ENCODE measurements around the gene MRPL41. TPM values are rescaled to one million over a fixed set of nuclear protein-coding genes. Genes with fewer than 3 reads are reported as not detected.

The MRPL41 gene
- total and polyA plus RNA-seq, 2 of the 13 experiments (the other 11 are each of a cell fraction or from before 2014, with no cell fraction given) = 20.9 to 54.0 TPM

- TF ChIP-seq ZSCAN5A (CRISPR knock-in tag; IDR thresholded peaks at IDR 0.05; ENCODE audit: borderline replicate concordance) = no peak
- TF ChIP-seq ATRX (CRISPR knock-in tag; IDR thresholded peaks at IDR 0.05; ENCODE audit: borderline replicate concordance) = no peak
- TF ChIP-seq ISL2 (CRISPR knock-in tag; IDR thresholded peaks at IDR 0.05) = peak; percentile 61; the same call in 1 of the 2 replicates
- TF ChIP-seq GATAD1 (CRISPR knock-in tag; IDR thresholded peaks at IDR 0.05) = peak; percentile 94
- no peak for TF ChIP-seq ZFYVE20 (CRISPR knock-in tag; IDR thresholded peaks at IDR 0.05; ENCODE audit: borderline replicate concordance, low read depth)
- TF ChIP-seq NFE2L1 (CRISPR knock-in tag; IDR thresholded peaks at IDR 0.05; ENCODE audit: borderline replicate concordance) = no peak
- TF ChIP-seq ZNF703 (CRISPR knock-in tag; IDR thresholded peaks at IDR 0.05; ENCODE audit: borderline replicate concordance) = no peak
- TF ChIP-seq NBN (conservative IDR thresholded peaks at IDR 0.05) = no peak
- peak; percentile 100 for TF ChIP-seq NR2C2 (CRISPR knock-in tag; IDR thresholded peaks at IDR 0.05; ENCODE audit: borderline replicate concordance)
- TF ChIP-seq, protein P1, sequence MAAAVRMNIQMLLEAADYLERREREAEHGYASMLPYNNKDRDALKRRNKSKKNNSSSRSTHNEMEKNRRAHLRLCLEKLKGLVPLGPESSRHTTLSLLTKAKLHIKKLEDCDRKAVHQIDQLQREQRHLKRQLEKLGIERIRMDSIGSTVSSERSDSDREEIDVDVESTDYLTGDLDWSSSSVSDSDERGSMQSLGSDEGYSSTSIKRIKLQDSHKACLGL (CRISPR knock-in tag; IDR thresholded peaks at IDR 0.05) = peak; percentile 50; the same call in 1 of the 2 replicates
- peak; percentile 98 for TF ChIP-seq ZFX (CRISPR knock-in tag; IDR thresholded peaks at IDR 0.05; ENCODE audit: low read depth)
- TF ChIP-seq, protein P2, sequence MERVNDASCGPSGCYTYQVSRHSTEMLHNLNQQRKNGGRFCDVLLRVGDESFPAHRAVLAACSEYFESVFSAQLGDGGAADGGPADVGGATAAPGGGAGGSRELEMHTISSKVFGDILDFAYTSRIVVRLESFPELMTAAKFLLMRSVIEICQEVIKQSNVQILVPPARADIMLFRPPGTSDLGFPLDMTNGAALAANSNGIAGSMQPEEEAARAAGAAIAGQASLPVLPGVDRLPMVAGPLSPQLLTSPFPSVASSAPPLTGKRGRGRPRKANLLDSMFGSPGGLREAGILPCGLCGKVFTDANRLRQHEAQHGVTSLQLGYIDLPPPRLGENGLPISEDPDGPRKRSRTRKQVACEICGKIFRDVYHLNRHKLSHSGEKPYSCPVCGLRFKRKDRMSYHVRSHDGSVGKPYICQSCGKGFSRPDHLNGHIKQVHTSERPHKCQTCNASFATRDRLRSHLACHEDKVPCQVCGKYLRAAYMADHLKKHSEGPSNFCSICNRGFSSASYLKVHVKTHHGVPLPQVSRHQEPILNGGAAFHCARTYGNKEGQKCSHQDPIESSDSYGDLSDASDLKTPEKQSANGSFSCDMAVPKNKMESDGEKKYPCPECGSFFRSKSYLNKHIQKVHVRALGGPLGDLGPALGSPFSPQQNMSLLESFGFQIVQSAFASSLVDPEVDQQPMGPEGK (CRISPR knock-in tag; IDR thresholded peaks at IDR 0.05) = no peak; the same call in 1 of the 2 replicates
- peak; percentile 63; the same call in 1 of the 2 replicates for TF ChIP-seq NKX3-1 (CRISPR knock-in tag; IDR thresholded peaks at IDR 0.05)
- no peak for TF ChIP-seq ZNF746 (CRISPR knock-in tag; IDR thresholded peaks at IDR 0.05)
- TF ChIP-seq RCOR2 (CRISPR knock-in tag; IDR thresholded peaks at IDR 0.05) = no peak
- no peak for TF ChIP-seq SCMH1 (CRISPR knock-in tag; IDR thresholded peaks at IDR 0.05; ENCODE audit: borderline replicate concordance)
- no peak for TF ChIP-seq ZNF710 (CRISPR knock-in tag; IDR thresholded peaks at IDR 0.05; ENCODE audit: borderline replicate concordance)
- no peak for TF ChIP-seq ZNF264 (CRISPR knock-in tag; IDR thresholded peaks at IDR 0.05)
- peak; percentile 71; the same call in 1 of the 2 replicates for TF ChIP-seq ZNF274 (CRISPR knock-in tag; IDR thresholded peaks at IDR 0.05)
- no peak for TF ChIP-seq ZNF224 (CRISPR knock-in tag; IDR thresholded peaks at IDR 0.05)
- peak; percentile 84 for TF ChIP-seq RFXAP (CRISPR knock-in tag; IDR thresholded peaks at IDR 0.05; ENCODE audit: borderline replicate concordance)
- peak; percentile 56; the same call in 1 of the 2 replicates for TF ChIP-seq ZFAT (CRISPR knock-in tag; conservative IDR thresholded peaks at IDR 0.05)
Measured at GRCh38 chr9:137578518-137579258, 27.0 kb downstream of the MRPL41 start, which contains the start of gene DPH7 (continued).

All from HepG2 (cell line).